Choroid plexus epithelial cell (primary cell): Measurements from ENCODE around the gene MAP3K4.

Experiments used
- DNase-seq: peaks from one replicate; pipeline ENCODE4 v3.0.0-alpha.2; 2010; ENCODE audit warnings: low read depth
- H3K4me3 ChIP-seq: 2 replicates; pipeline ENCODE4 v1.5.1; 2011; ENCODE audit warnings: low read depth, mild to moderate bottlenecking, control low read depth, low read length, moderate library complexity
- CTCF ChIP-seq: conservative IDR thresholded peaks from 2 replicates; pipeline ENCODE4 v1.5.1; 2011; ENCODE audit warnings: low read depth, mild to moderate bottlenecking, control low read depth, inconsistent platforms, low read length, moderate library complexity

The MAP3K4 gene

DNA sequence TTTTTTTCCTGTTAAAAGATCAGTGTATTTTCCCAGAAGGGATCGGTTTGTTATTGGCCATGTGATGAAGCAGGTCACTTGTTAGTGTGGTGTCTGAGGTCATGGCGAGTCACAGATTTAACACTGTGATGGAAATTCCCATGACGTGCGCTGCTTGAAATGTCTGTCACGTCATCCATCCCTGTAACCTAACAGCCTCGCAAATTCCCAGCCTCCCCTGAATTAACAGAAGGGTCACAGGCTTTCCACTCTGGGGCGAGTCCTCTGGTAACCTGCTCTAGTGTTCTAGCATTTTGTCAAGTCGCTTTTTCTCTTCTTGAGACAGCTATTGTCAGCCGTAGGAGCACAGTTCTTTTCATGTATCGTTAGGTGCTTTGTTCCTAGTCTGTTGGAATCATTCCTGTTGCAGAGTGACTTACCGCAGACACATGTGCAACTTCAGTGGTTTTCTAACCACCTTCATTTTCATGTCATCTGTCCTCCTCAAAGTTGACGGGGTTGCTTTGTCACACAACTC lies 137.2 kb downstream of the MAP3K4 start:
- H3K4me3 ChIP-seq: no peak overlapping the region
- TF ChIP-seq CTCF: no peak
- DNase-seq: peak; percentile 63

- TF ChIP-seq CTCF: no peak
- H3K4me3 ChIP-seq: no peak overlapping the region
- no peak for DNase-seq
Observed at GRCh38 chr6:161130541-161130940, 139.0 kb downstream of the MAP3K4 start.

DNA sequence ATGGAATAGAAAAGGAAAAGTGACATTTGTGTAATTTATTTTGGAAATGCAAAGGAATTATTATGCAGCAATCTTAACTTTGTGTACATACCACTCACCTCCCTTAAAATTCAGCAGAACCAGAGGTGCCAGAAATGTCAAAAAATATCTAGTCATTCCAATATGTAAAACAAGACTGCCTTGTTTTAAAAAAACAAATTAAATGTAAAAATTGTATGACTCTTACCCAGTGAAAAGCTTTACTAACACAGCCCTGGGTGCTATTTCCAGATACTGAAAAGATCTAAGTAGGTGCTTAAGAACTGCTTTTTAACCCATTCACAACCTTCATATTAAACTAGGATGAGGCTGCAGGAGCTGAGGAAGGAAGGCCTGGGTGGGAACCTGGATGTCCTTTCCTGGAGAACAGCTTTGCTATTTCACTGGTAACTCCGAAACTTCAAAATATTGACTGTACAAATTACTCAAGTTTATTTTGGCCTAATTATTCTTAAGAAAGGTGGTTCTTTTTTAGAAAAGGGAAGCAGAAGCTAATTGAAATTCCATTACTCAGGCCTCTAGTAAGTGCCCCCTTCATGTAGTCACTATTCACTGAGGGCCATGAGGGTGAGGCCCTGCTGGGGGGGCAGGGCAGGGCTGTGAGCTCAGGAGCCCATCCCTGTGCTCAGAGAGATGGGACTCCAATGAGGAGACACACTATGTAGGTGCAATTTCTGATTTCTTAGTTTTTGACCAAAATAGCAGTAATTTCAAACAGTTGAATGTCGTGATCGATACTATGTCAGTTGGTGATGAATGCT lies 139.6 kb downstream of the MAP3K4 start:
- no peak for TF ChIP-seq CTCF
- DNase-seq: no peak
- no peak overlapping the region for H3K4me3 ChIP-seq

- DNase-seq: no peak
- no peak for TF ChIP-seq CTCF
- no peak overlapping the region for H3K4me3 ChIP-seq
Observed at GRCh38 chr6:161132384-161132783, 140.8 kb downstream of the MAP3K4 start.

DNA sequence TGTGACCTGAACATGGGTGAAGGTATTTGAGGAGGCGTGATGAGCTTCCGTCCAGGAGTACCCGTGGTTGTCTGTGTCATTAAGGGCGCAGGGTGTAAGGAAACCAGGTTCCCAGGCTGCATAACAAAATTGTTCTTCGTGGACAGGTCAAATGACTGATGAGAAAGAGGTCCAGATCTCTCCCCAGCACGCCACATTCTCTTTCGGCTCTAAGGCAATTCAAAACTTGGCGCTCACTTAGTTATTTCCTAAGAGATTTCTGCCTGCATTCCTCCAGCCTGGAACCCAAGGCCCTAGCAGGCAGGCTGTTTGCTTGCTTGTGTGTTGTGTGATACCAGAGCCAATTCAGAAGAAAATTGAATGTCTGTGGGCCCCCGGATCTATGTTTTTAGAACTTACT lies 142.4 kb downstream of the MAP3K4 start:
- TF ChIP-seq CTCF: no peak
- no peak overlapping the region for H3K4me3 ChIP-seq
- peak; percentile 17 for DNase-seq

DNA sequence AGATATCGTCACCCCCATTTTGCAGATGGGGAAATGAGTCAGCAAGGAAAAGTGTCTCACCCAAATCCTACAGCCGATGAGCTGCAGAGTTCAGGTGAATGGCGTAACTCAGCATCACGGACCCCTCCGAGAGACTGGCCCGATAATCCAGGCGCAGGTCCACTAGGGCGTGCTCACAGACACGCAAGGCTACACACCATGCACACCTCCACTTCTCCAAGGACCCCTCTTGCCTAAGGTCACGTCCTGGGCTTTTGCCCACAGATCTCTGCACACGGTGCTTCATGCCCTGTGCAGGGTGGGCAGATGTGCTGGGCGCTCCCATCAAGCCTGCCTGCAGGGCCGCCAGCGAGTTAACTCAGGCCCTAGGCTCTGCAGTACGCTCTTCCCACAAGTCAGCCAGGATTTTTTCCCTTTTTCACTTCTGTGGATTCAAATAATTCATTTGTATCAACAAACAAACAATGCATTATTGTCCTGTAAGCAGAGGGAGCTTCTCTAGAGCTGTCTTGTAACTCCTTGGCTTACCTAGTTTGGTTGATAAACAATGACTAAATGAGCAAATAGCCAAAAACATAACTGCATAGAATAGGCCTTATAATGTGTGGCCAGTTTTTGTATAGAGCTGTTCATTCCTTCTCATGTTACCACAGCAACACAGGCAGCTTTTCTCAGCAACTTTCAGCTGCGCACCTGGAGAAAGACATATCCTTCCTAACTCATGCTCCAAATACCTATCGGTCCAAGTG lies 143.2 kb downstream of the MAP3K4 start:
- TF ChIP-seq CTCF: no peak
- no peak overlapping the region for H3K4me3 ChIP-seq
- DNase-seq: no peak
